AG10803 (cell line): ENCODE results near the gene LYRM9.

ENCODE experiments used
- DNase-seq: peaks from one replicate; pipeline ENCODE4 v3.0.0; 2010; ENCODE audit warnings: low read depth
- H3K4me3 ChIP-seq: 2 replicates; pipeline ENCODE4 v1.5.1; 2011; ENCODE audit warnings: mild to moderate bottlenecking, low read length, control low read depth
- TF ChIP-seq, protein P1 (sequence below): conservative IDR thresholded peaks from 2 replicates; pipeline ENCODE4 v1.5.1; 2011; ENCODE audit warnings: mild to moderate bottlenecking, low read length, control low read depth, inconsistent platforms

The LYRM9 gene

DNA sequence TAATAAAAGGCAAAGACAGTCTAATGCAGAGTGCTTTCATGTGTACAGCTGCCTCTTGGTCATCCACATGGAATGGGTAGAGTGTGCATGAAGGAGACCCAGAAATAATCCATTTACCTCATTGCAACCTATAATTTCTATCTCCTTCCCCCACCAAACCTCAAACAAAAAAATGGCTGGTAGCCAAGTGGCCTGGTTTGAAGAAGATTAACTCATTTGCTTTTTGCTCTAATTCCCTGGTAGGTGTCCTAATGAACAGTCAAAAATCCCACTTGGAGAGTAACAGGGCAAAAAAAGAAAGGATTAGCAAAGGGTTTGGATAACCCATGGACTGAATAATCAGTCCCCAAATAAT, 13.0 kb upstream of the LYRM9 start:
- no peak for DNase-seq
- TF ChIP-seq, protein P1, sequence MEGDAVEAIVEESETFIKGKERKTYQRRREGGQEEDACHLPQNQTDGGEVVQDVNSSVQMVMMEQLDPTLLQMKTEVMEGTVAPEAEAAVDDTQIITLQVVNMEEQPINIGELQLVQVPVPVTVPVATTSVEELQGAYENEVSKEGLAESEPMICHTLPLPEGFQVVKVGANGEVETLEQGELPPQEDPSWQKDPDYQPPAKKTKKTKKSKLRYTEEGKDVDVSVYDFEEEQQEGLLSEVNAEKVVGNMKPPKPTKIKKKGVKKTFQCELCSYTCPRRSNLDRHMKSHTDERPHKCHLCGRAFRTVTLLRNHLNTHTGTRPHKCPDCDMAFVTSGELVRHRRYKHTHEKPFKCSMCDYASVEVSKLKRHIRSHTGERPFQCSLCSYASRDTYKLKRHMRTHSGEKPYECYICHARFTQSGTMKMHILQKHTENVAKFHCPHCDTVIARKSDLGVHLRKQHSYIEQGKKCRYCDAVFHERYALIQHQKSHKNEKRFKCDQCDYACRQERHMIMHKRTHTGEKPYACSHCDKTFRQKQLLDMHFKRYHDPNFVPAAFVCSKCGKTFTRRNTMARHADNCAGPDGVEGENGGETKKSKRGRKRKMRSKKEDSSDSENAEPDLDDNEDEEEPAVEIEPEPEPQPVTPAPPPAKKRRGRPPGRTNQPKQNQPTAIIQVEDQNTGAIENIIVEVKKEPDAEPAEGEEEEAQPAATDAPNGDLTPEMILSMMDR, result no peak

DNA sequence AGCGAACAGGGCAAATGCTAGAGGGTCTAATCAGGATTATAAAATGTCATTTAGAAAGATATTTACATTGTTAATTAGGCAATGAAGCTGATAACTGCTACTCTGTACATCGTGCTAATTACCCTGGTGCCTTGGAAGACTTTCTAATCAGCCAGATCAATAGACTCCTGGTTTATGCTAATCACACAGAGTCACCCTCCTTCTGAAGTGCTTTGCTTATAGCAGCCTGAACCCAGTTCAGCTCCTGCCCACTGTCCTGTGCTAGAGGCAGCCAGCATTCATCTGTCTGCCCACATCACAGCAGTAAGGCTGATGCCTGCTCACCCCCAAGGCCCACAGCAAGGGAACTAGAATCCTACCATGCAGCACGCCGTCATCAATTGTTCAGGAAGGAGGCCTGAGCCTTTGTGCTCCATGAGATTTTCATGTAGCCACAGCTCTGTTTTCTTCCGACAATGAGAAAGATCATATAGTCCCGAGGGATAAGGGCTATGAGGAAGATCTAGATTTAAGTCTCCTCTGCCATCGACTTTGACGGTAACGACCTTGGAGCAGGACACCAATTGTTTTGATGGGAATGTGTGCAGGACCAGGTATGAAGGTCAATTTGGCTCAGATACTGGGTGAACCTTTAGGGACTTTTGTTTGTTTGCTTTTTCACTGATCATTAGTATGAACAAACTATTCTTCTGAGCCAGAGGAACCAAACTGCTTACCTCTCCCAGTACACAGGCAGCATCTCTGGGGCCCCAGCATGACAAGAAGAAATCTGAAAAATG, 12.5 kb upstream of the LYRM9 start:
- TF ChIP-seq, protein P1, result no peak
- H3K4me3 ChIP-seq, result no peak overlapping the region
- DNase-seq, result no peak

More for the DNA sequence above, 13.0 kb upstream of the LYRM9 start:
- H3K4me3 ChIP-seq, result no peak overlapping the region

DNA sequence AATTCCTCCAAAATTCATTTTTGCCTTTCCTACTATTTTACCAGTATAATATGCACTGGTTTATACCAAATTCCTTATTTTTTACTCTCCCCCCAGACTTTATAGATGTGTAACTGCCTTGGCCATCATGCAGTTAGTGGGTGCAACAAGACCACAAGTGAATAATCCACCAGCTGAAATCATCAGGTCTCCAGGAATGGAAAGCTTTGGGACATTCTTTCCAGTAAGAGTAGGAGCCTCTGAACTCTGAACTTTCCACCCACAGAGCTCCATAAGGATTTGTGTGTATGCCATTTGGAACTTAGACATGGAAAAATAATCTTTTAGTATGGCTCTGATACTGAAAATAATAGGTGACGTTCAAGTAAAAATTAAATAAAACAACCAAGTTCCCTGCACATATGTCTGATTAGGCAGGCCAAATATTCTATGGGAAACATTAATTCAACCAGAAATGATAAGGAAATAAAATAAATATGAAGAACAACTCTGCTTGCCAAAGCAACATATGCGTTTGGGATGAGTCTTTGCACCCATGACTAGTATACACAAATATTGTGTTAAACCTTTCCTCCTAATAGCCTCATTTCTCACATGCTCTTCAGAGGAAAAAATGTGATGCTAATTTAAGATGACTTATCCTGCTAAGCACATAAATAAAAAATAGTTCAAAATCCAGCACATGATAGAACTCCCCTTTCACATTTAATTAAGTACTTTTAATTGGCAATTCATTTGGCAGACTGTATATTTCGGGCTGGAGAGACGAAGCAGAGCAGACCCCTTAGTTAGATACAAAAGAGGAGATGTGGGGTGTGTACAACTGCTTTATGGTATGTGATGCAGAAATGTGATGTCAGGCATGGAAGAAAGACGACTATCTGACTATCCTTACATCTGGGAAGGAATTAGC, 11.6 kb upstream of the LYRM9 start:
- TF ChIP-seq, protein P1, result no peak
- DNase-seq, result no peak
- no peak overlapping the region for H3K4me3 ChIP-seq

DNA sequence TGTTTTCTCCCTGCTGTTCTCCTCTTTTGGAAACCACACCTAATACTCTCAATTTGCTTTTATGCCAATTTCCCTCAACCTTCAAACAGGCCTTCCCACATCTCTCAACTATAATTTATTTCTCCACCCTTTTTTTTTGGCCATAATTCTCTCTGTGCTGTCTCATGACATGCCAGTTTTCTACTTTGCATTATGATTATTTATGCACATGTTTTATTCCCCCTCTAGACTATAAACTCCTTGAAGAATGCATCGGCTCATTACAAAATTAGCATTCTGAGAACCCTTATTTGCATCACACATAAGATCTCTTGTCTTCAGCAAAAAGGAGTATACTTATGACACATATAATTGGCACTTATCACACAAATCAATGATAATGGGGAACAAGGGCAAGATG, 10.9 kb upstream of the LYRM9 start:
- H3K4me3 ChIP-seq, result no peak overlapping the region
- TF ChIP-seq, protein P1, result no peak

DNA sequence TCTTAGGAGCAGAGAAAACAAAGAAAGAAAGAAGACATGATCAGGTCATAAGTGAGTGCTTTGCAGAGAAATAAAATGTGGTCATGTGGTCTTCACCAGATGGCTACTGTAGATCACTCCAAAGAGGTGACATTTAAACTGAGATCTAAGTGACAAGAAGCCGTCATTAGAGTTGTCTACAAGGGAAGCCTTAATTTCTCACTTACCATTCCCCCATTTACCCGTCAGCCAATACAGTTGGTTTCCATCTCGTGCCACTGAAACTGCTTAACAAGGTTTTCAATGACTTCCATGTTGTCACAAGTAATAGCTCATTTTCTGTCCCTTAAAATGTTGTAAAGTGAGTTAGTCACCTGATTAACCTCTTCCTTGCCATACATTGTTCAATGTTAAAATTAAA, 6.4 kb upstream of the LYRM9 start:
- DNase-seq, result no peak
- H3K4me3 ChIP-seq, result no peak overlapping the region
- TF ChIP-seq, protein P1, result no peak

More for the DNA sequence above, 10.9 kb upstream of the LYRM9 start:
- no peak for DNase-seq

DNA sequence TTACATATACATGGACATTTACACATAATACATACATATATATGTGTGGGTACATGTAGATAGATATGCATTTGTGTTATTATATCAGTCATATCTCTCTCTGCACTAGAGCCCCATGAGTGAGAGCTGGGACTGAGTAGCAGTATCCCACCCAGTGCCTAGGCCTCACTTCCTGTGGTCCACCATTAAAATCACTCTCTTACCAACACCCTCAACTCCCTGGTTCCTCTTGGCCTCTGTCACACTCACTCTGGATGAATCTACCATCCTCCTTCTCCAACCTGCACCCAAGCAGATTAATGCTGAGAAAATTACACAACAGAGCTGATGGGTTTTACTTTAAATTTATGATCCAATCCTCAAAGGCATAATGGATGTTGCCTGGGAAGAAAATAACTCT, 4.9 kb upstream of the LYRM9 start:
- DNase-seq, result no peak
- TF ChIP-seq, protein P1, result no peak
- H3K4me3 ChIP-seq, result no peak overlapping the region
